ENCODE results near the gene ITGAL. TPM values are rescaled to one million over a fixed set of nuclear protein-coding genes. Genes with fewer than 3 reads are reported as not detected.
A peak's percentile ranks its signal among the peaks of the same experiment; 100 is the strongest.

Gene ITGAL
- total RNA-seq, 2 experiments from 2014 or later: 274 to 285 TPM

DNA sequence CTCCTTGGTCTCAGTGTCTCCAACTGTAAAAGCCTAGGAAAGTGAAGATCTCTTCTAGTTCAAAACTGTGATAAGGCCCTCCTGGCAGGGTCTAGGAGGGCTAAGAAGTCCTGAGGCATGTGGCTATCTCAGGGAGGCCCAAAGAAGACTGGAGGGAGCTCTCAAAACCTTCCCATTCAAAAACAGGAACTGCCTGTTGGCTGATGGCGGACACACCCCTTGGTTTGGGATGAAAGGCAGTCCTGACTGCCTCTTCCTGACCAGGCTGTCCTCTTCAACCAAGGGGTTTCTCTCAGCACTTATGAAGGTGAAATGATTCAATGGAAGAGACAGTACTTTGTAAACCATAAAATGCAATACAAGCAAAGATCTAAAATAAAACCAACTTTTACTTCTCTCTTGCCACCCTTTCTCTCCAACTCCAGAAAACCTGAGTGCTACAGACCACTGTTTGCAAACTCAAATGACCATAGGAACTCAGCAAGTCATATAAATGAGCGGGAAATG lies 80.9 kb downstream of the ITGAL start:
- no peak overlapping the region for H3K4me3 Mint-ChIP-seq
- DNase-seq (no peak), ATAC-seq (no peak)
- H3K27ac Mint-ChIP-seq: peak overlapping the region; percentile 94
- H3K36me3 Mint-ChIP-seq (ENCODE audit: low read depth): peaks cover 39% of the 10 kb centered on the region
- H3K4me1 Mint-ChIP-seq (ENCODE audit: low read depth): peaks cover 58% of the 10 kb centered on the region
- no peaks in the 10 kb centered on the region for H3K9me3 Mint-ChIP-seq
- TF ChIP-seq, protein P1, sequence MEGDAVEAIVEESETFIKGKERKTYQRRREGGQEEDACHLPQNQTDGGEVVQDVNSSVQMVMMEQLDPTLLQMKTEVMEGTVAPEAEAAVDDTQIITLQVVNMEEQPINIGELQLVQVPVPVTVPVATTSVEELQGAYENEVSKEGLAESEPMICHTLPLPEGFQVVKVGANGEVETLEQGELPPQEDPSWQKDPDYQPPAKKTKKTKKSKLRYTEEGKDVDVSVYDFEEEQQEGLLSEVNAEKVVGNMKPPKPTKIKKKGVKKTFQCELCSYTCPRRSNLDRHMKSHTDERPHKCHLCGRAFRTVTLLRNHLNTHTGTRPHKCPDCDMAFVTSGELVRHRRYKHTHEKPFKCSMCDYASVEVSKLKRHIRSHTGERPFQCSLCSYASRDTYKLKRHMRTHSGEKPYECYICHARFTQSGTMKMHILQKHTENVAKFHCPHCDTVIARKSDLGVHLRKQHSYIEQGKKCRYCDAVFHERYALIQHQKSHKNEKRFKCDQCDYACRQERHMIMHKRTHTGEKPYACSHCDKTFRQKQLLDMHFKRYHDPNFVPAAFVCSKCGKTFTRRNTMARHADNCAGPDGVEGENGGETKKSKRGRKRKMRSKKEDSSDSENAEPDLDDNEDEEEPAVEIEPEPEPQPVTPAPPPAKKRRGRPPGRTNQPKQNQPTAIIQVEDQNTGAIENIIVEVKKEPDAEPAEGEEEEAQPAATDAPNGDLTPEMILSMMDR (IDR thresholded peaks at IDR 0.05): no peak
- POLR2A ChIA-PET: interaction anchor here (0.6 to 2.2 kb wide), 4 partner anchors 12 to 25 kb away, joined by 3 to 17 read pairs (median 4); partner anchors contain the start of gene ZNF747
- H3K27me3 Mint-ChIP-seq: no peaks in the 10 kb centered on the region
- CTCF ChIA-PET: interaction anchor here (1.1 to 1.2 kb wide), 2 partner anchors 14 to 32 kb away, joined by 3 read pairs; partner anchors contain the start of gene ZNF785
- intact Hi-C loops (cut with micrococcal nuclease): loop anchor here (10.0 kb wide), 1 partner anchor 459 kb away; the partner anchor contains the start of genes TBX6 and YPEL3

DNA sequence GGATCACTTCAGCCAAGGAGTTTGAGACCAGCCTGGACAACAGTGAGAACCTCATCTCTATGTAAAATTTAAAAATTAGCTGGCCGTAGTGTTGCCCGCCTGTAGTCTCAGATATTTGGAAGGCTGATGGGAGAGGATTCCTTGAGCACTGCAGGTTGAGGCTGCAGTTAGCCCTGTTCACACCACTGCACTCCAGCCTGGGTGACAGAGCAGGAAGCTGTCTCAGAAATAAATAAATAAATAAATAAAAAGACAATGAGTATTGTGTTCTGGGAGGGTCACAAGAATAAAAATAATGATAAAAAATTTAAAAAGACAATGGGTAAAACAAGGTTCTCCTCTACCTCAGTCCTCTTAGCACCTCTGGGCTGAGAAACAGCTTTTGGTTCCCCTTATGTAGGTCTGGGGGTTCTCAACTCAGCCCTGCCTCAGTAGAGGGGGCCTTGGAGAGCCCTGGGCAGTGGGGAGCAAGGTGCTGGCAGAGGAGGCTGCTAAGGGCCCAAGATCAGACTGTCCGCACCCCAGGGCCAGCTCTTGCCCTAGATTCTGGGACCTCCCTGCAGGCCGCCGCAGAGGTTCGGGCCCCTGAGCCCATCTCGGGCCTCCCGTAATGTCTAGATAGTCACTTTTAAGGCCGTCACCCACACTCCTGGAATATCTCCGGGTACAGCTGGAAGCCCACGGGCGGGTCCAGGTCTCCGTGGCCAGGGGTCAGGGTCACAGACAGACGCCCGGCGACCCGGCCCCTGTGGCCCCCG lies 82.2 kb downstream of the ITGAL start:
- ChIA-PET CTCF (interaction anchor here (1.1 kb wide), 1 partner anchor 13 kb away, joined by 3 read pairs; no protein-coding TSS in a partner anchor), POLR2A (interaction anchor here (1.0 to 1.6 kb wide), 5 partner anchors 16 to 54 kb away, joined by 3 to 10 read pairs (median 4); partner anchors contain the start of gene ZNF747)
- peak overlapping the region; percentile 94 for H3K27ac Mint-ChIP-seq
- no peak for DNase-seq
- H3K27me3 Mint-ChIP-seq: no peaks in the 10 kb centered on the region
- intact Hi-C loops (cut with micrococcal nuclease): loop anchor here (10.0 kb wide), 1 partner anchor 460 kb away; the partner anchor contains the start of genes TBX6 and YPEL3
- peaks cover 58% of the 10 kb centered on the region for H3K4me1 Mint-ChIP-seq (ENCODE audit: low read depth)
- H3K4me3 Mint-ChIP-seq: no peak overlapping the region
- TF ChIP-seq, protein P1 (IDR thresholded peaks at IDR 0.05): no peak
- peaks cover 39% of the 10 kb centered on the region for H3K36me3 Mint-ChIP-seq (ENCODE audit: low read depth)
- H3K9me3 Mint-ChIP-seq: no peaks in the 10 kb centered on the region
- ATAC-seq: no peak

DNA sequence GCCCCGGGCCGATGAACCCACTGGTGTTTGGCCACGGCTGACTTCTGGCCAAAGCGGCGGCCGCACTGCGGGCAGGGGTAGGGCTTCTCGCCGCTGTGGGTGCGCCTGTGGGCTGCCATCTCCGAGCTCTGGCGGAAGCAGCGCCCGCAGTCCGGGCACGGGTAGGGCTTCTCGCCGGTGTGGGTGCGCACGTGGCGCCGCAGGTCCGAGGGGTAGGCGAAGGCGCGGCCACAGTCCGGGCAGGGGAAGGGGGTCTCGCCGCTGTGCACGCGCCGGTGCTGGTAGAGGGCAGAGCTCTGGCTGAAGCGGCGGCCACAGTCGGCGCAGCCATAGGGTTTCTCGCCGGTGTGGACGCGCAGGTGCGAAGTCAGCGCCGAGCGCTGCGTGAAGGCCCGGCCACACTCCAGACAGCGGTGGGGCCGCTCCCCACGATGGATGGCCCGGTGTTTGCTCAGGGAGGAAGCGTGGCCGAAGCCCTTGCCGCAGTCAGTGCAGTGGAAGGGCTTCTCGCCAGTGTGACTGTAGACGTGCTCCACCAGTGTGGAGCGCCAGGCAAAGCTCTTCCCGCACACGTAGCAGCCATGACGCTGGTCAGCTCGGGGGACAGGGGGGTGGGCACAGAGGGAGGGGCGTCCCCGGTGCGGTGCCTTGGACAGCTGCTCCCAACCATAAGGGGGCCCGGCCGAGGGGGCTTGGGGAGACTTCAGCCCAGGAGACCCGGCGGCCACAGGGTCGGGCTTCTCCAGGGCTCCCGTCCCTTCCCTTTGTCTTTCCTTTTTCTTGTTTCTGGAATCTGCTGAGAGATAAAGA lies 83.0 kb downstream of the ITGAL start:
- Mint-ChIP-seq H3K4me1 (ENCODE audit: low read depth) (peaks cover 56% of the 10 kb centered on the region), H3K4me3 (peak overlapping the region; percentile 88), H3K9me3 (no peaks in the 10 kb centered on the region), H3K27me3 (no peaks in the 10 kb centered on the region), H3K36me3 (ENCODE audit: low read depth) (peaks cover 39% of the 10 kb centered on the region), H3K27ac (peak overlapping the region; percentile 60)
- ChIA-PET POLR2A (interaction anchor here (1.0 to 1.6 kb wide), 4 partner anchors 17 to 53 kb away, joined by 3 to 10 read pairs (median 4); partner anchors contain the start of gene ZNF747), CTCF (no interaction called here)
- DNase-seq (no peak), ATAC-seq (no peak)
- intact Hi-C loops (cut with micrococcal nuclease): loop anchor here (10.0 kb wide), 1 partner anchor 461 kb away; the partner anchor contains the start of genes TBX6 and YPEL3
- TF ChIP-seq, protein P1 (IDR thresholded peaks at IDR 0.05): no peak

DNA sequence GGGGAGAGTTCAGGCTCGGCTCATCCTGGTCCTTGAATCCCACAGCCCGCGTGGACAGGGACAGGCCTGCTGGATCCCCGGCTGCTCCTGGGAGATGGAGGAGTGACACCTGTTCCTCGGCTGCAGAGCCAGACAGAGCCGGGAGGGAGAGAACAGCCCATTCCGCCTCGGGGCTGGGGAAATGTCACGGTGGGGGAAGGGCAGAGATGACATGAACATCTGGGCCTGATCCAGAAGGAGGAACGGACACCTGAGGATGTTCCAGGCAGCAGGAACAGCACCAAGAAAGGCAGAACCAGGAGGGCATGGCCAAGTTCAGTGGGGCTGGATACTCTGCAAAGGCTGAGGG lies 83.6 kb downstream of the ITGAL start:
- ChIA-PET CTCF (interaction anchor here (1.3 to 4.2 kb wide), 2 partner anchors 21 to 29 kb away, joined by 3 to 18 read pairs; partner anchors contain the start of gene ZNF747), POLR2A (interaction anchor here (0.7 to 3.2 kb wide), 3 partner anchors 11 to 1711 kb away, joined by 3 to 42 read pairs (median 6); partner anchors contain the start of gene ZNF747)
- peaks cover 39% of the 10 kb centered on the region for H3K36me3 Mint-ChIP-seq (ENCODE audit: low read depth)
- no peak for ATAC-seq
- peak overlapping the region; percentile 88 for H3K4me3 Mint-ChIP-seq
- no peak for DNase-seq
- TF ChIP-seq, protein P1 (IDR thresholded peaks at IDR 0.05): no peak
- peak overlapping the region; percentile 60 for H3K27ac Mint-ChIP-seq
- intact Hi-C loops (cut with micrococcal nuclease): loop anchor here (10.0 kb wide), 1 partner anchor 461 kb away; the partner anchor contains the start of genes TBX6 and YPEL3
- no peaks in the 10 kb centered on the region for H3K9me3 Mint-ChIP-seq
- H3K4me1 Mint-ChIP-seq (ENCODE audit: low read depth): peaks cover 55% of the 10 kb centered on the region
- no peaks in the 10 kb centered on the region for H3K27me3 Mint-ChIP-seq
